GM12891 (cell line): ENCODE data around the gene TUBA3E.
"Not testable (repeated sequence)": the region's sequence is repeated elsewhere in the genome, so short reads cannot be mapped to it uniquely, and the experiment has no call there.

Source experiments
- POLR2A ChIP-seq: IDR thresholded peaks from 2 replicates; pipeline ENCODE4 v1.6.1; 2011; ENCODE audit warnings: low read depth, low read length, control low read depth
- POLR2AphosphoS5 ChIP-seq: IDR thresholded peaks from 2 replicates; pipeline ENCODE4 v1.6.1; 2011; ENCODE audit warnings: low read depth, low read length, control low read depth
- POU2F2 ChIP-seq: IDR thresholded peaks from 2 replicates; pipeline ENCODE4 v1.6.1; 2011; ENCODE audit warnings: low read depth, mild to moderate bottlenecking, control low read depth, low read length, moderate library complexity
- SPI1 ChIP-seq: IDR thresholded peaks from 2 replicates; pipeline ENCODE4 v1.6.1; 2011; ENCODE audit warnings: low read depth, low read length, control low read depth
- TAF1 ChIP-seq: IDR thresholded peaks from 2 replicates; pipeline ENCODE4 v1.6.1; 2011; ENCODE audit warnings: low read depth, low read length, control low read depth

DNA sequence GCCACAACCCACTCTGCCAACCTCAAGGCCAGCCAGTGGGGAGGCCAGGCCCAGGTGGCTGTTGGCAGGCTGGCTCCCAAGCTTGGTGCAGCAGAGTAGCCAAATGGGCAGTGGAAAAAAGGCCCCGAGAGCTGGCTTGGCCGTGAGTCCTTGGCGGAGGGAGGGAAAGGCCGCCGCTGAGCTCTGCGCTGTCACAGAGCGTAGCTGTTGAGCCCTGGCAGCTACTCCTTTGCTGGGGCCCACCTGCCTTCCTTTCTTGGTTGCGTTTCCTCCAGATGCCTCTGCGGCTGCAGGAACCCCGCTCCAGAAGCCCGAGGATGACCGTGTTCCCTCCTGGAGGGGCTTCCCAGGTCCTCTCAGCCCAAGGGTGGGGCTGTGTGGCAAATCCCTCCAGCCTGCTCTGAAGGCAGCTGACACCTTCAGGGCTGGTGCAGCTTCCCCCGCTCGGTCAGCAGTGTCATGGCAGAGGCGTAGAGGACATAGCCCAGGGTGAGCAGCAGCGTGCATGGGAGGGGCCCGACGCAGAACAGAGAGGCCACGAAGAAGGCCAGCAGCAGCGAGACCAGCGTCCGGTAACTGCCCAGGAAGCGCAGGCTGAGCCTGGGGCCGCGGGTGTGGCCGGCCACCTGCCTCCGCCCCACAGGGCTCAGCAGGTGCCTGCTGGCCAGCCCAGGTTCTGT is 46.0 kb downstream of the TUBA3E start:
- not testable (repeated sequence) for TF ChIP-seq POLR2AphosphoS5, POU2F2, POLR2A, TAF1, SPI1
